Measurements from ENCODE around the gene CRYBG3. TPM values are rescaled to one million over a fixed set of nuclear protein-coding genes. Genes with fewer than 3 reads are reported as not detected.

The CRYBG3 gene
- total RNA-seq, 1 donor from 2014 or later, result 6.5 TPM

- Mint-ChIP-seq H3K9me3 (no peaks in the 10 kb centered on the region), H3K27ac (ENCODE audit: unreplicated experiment) (no peak overlapping the region), H3K4me1 (no peaks in the 10 kb centered on the region)
Observed at GRCh38 chr3:97934980-97935695, 113.3 kb downstream of the CRYBG3 start.

GRCh38 chr3:97935842-97936241, 114.0 kb downstream of the CRYBG3 start:
- no peak overlapping the region for H3K4me3 Mint-ChIP-seq
- no peak overlapping the region for H3K27ac Mint-ChIP-seq (ENCODE audit: unreplicated experiment)
- no peak for TF ChIP-seq CTCF (conservative IDR thresholded peaks at IDR 0.05)
- H3K27me3 Mint-ChIP-seq (ENCODE audit: low read depth), result no peaks in the 10 kb centered on the region
- H3K9me3 Mint-ChIP-seq, result no peaks in the 10 kb centered on the region
- DNase-seq (ENCODE audit: low read depth, low spot score), result no peak
- H3K4me1 Mint-ChIP-seq, result no peaks in the 10 kb centered on the region
- peaks cover 9% of the 10 kb centered on the region for H3K36me3 Mint-ChIP-seq (ENCODE audit: low read depth)

More at GRCh38 chr3:97934980-97935695, 113.3 kb downstream of the CRYBG3 start:
- TF ChIP-seq CTCF (conservative IDR thresholded peaks at IDR 0.05), result no peak
- no peak for DNase-seq (ENCODE audit: low read depth, low spot score)
- no peaks in the 10 kb centered on the region for H3K27me3 Mint-ChIP-seq (ENCODE audit: low read depth)
- H3K4me3 Mint-ChIP-seq, result no peak overlapping the region
- peaks cover 11% of the 10 kb centered on the region for H3K36me3 Mint-ChIP-seq (ENCODE audit: low read depth)

GRCh38 chr3:97937205-97937604, 115.4 kb downstream of the CRYBG3 start:
- Mint-ChIP-seq H3K27me3 (ENCODE audit: low read depth) (no peaks in the 10 kb centered on the region), H3K9me3 (no peaks in the 10 kb centered on the region), H3K4me3 (no peak overlapping the region), H3K4me1 (no peaks in the 10 kb centered on the region), H3K36me3 (ENCODE audit: low read depth) (peaks cover 7% of the 10 kb centered on the region), H3K27ac (ENCODE audit: unreplicated experiment) (no peak overlapping the region)
- no peak for DNase-seq (ENCODE audit: low read depth, low spot score)
- TF ChIP-seq CTCF (conservative IDR thresholded peaks at IDR 0.05), result no peak

- no peak for TF ChIP-seq CTCF (conservative IDR thresholded peaks at IDR 0.05)
- no peaks in the 10 kb centered on the region for H3K9me3 Mint-ChIP-seq
- DNase-seq (ENCODE audit: low read depth, low spot score), result no peak
- no peaks in the 10 kb centered on the region for H3K27me3 Mint-ChIP-seq (ENCODE audit: low read depth)
- H3K36me3 Mint-ChIP-seq (ENCODE audit: low read depth), result peaks cover 11% of the 10 kb centered on the region
- no peak overlapping the region for H3K27ac Mint-ChIP-seq (ENCODE audit: unreplicated experiment)
- H3K4me1 Mint-ChIP-seq, result peaks cover 5% of the 10 kb centered on the region
- H3K4me3 Mint-ChIP-seq, result no peak overlapping the region
Observed at GRCh38 chr3:97938444-97938843, 116.6 kb downstream of the CRYBG3 start.

- H3K9me3 Mint-ChIP-seq, result no peaks in the 10 kb centered on the region
- no peak overlapping the region for H3K4me3 Mint-ChIP-seq
- peaks cover 11% of the 10 kb centered on the region for H3K36me3 Mint-ChIP-seq (ENCODE audit: low read depth)
- H3K27me3 Mint-ChIP-seq (ENCODE audit: low read depth), result no peaks in the 10 kb centered on the region
- TF ChIP-seq CTCF (conservative IDR thresholded peaks at IDR 0.05), result no peak
- no peak overlapping the region for H3K27ac Mint-ChIP-seq (ENCODE audit: unreplicated experiment)
- H3K4me1 Mint-ChIP-seq, result peaks cover 5% of the 10 kb centered on the region
- DNase-seq (ENCODE audit: low read depth, low spot score), result no peak
Observed at GRCh38 chr3:97939401-97939800, 117.6 kb downstream of the CRYBG3 start.
